Measurements from ENCODE around the gene PPFIBP1.

GRCh38 chr12:27516625-27517024, 7.4 kb upstream of the PPFIBP1 start:
- no peak for TF ChIP-seq POLR2A (IDR thresholded peaks at IDR 0.05)
- TF ChIP-seq POLR2AphosphoS5 (IDR thresholded peaks at IDR 0.05) = no peak

Measured in suprapubic skin (tissue), 4 donors.